Astrocyte (in vitro differentiated cells and primary cell): ENCODE measurements around the gene ANAPC16. TPM values are rescaled to one million over a fixed set of nuclear protein-coding genes. Genes with fewer than 3 reads are reported as not detected.
A peak's percentile ranks its signal among the peaks of the same experiment; 100 is the strongest.

Experiments
- DNase-seq: peaks from one replicate; pipeline ENCODE4 v3.0.0-alpha.2; 2010; ENCODE audit warnings: low read depth
- FAIRE-seq: peaks from 2 replicates; lab custom pipeline; 2011; peaks lifted over from hg19 to GRCh38; lab: Jason Lieb, UNC
- H2AFZ ChIP-seq: 2 replicates; pipeline ENCODE4 v1.6.0; 2012; ENCODE audit warnings: low read depth, low read length, inconsistent platforms
- H3K27ac ChIP-seq: 2 replicates; pipeline ENCODE4 v1.5.1; 2011; ENCODE audit warnings: low read depth, low read length, inconsistent platforms
- H3K27me3 ChIP-seq: 2 replicates; pipeline ENCODE4 v1.6.0; 2011; ENCODE audit warnings: low read length, inconsistent platforms; ENCODE audit not compliant: insufficient read depth
- H3K36me3 ChIP-seq: 2 replicates; pipeline ENCODE4 v1.5.1; 2011; ENCODE audit warnings: low read length, inconsistent platforms; ENCODE audit not compliant: insufficient read depth
- H3K4me1 ChIP-seq: 2 replicates; pipeline ENCODE4 v1.5.1; 2011; ENCODE audit warnings: low read length, inconsistent platforms; ENCODE audit not compliant: insufficient read depth
- H3K4me2 ChIP-seq: 2 replicates; pipeline ENCODE4 v1.6.0; 2012; ENCODE audit warnings: low read length, inconsistent platforms
- H3K4me3 ChIP-seq: 2 replicates; pipeline ENCODE4 v1.5.1; 2011; ENCODE audit warnings: low read depth, mild to moderate bottlenecking, low read length, inconsistent platforms; ENCODE audit not compliant: insufficient read depth
- H3K79me2 ChIP-seq: 2 replicates; pipeline ENCODE4 v1.6.0; 2012; ENCODE audit warnings: mild to moderate bottlenecking, low read length, inconsistent platforms; ENCODE audit not compliant: insufficient read depth
- H3K9ac ChIP-seq: 2 replicates; pipeline ENCODE4 v1.6.0; 2012; ENCODE audit warnings: mild to moderate bottlenecking, low read length, inconsistent platforms
- H3K9me3 ChIP-seq: 2 replicates; pipeline ENCODE4 v1.5.1; 2012; ENCODE audit warnings: low read depth, mild to moderate bottlenecking, low read length, inconsistent platforms; ENCODE audit not compliant: insufficient read depth
- H4K20me1 ChIP-seq: 2 replicates; pipeline ENCODE4 v1.6.0; 2012; ENCODE audit warnings: low read length, inconsistent platforms; ENCODE audit not compliant: insufficient read depth
- H3K27ac Mint-ChIP-seq: one replicate; pipeline ENCODE4 v1.8.0; 2021; ENCODE audit warnings: mild to moderate bottlenecking, mixed read lengths; ENCODE audit not compliant: unreplicated experiment
- H3K27me3 Mint-ChIP-seq: one replicate; pipeline ENCODE4 v1.8.0; 2021; ENCODE audit warnings: low read depth, mixed read lengths; ENCODE audit not compliant: unreplicated experiment
- H3K36me3 Mint-ChIP-seq: one replicate; pipeline ENCODE4 v1.8.0; 2021; ENCODE audit warnings: low read depth, mixed read lengths; ENCODE audit not compliant: unreplicated experiment
- H3K4me1 Mint-ChIP-seq: one replicate; pipeline ENCODE4 v1.8.0; 2021; ENCODE audit warnings: low read depth, mixed read lengths; ENCODE audit not compliant: unreplicated experiment
- H3K4me3 Mint-ChIP-seq: one replicate; pipeline ENCODE4 v1.8.0; 2021; ENCODE audit warnings: mild to moderate bottlenecking, moderate library complexity, mixed read lengths; ENCODE audit not compliant: unreplicated experiment
- H3K9me3 Mint-ChIP-seq: one replicate; pipeline ENCODE4 v1.8.0; 2021; ENCODE audit warnings: mild to moderate bottlenecking, mixed read lengths; ENCODE audit not compliant: unreplicated experiment
- EZH2 ChIP-seq: IDR thresholded peaks from 2 replicates; pipeline ENCODE4 v1.6.1; 2012; ENCODE audit warnings: mild to moderate bottlenecking, low read length, inconsistent platforms; ENCODE audit not compliant: insufficient read depth
- total RNA-seq: library from RNA; stranded (reverse); gene quantifications from 2 replicates; pipeline ENCODE4 v1.2.1, GENCODE V29; 2021
- TF ChIP-seq, protein P1 (sequence below): IDR thresholded peaks from 2 replicates; pipeline ENCODE4 v1.5.1; 2011; ENCODE audit warnings: low read depth, mild to moderate bottlenecking, inconsistent platforms, low read length, moderate library complexity; ENCODE audit not compliant: insufficient read depth

The ANAPC16 gene
- total RNA-seq, 1 donor from 2014 or later = 47.3 TPM

DNA sequence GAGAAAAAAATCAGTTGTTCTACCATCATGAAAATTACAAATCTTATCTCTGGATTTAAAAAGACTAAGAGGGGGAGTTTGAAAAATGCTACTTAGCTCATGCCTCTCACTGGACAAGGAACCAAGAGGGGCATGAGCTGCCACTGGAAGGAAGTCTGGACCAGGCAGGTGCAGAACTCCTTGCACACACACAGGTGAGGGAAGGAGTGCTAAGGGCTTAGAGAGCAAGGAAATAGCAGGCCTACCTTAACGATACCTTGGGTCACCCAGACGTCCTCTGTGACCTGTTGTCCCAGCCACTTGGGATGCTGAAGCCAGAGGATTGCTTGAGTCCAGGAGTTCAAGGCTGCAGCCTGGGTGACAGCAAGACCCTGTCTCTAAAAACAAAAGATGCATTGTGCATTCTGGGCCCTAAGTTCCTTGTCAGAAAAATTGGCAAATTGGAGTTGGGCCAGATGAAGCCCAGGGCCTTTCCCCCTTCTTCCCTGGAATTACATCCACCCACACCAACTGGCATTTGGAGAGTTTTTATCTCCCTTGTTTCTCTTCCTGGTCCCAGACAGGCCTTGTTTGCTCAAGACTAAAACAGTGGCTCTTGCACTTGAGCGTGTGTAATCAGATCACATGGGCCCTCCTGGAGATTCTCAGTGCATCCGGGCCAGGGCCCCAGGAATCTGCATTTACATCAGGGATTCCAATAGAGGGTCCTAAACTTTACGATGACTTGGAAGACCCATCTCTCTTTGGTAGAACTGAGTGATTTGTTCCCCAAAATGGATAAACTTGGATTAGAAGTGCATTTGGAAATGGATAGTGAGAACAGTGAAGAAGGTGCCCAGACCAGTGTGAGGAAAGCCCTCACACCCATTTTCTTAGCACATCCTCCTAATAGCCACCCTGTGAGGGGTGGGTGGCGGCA is 60.9 kb downstream of the ANAPC16 start:
- DNase-seq = no peak
- peaks cover 17% of the 10 kb centered on the region for H3K4me1 Mint-ChIP-seq
- no peak for FAIRE-seq

DNA sequence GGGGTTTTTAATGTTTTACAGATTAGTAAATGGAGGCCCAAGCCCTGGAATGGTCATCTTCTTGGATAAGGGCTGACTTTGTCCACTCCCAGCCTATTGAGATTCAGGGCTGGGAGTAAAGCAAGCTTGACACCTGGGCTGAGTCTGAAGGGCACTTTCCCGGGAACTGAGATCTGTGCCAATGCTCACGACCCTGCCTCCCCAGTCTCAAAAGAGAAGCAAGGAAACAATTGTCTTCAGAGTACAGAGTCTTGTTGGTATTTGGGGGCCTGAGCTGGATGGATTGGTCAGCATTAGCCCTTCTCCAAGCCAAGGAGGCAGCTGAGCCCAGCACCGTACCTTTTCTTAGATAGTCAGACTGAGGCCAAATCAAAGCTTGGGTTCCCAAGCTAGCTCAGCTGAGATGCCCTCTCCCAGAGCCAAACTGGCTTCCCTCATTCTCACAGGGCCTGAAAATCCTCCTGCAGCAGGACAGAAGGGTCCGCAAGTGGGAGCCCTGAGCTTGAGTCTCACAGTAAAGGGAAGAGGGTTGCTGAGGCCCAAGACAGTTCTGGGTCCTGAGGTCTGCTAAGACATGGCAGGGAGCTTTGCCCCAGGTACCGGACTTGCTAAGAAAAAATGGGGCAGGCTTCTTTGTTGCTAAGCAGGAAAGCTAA is 61.7 kb downstream of the ANAPC16 start:
- no peak overlapping the region for H3K9ac ChIP-seq
- Mint-ChIP-seq H3K4me3 (peak overlapping the region; percentile 99), H3K4me1 (peaks cover 11% of the 10 kb centered on the region), H3K36me3 (peaks cover 18% of the 10 kb centered on the region), H3K27me3 (no peaks in the 10 kb centered on the region), H3K27ac (peak overlapping the region; percentile 96), H3K9me3 (no peaks in the 10 kb centered on the region)
- FAIRE-seq = no peak
- H3K9me3 ChIP-seq = no peaks in the 10 kb centered on the region
- no peaks in the 10 kb centered on the region for H3K27me3 ChIP-seq
- no peak overlapping the region for H3K4me2 ChIP-seq
- peaks cover 27% of the 10 kb centered on the region for H4K20me1 ChIP-seq
- H2AFZ ChIP-seq = no peak overlapping the region
- no peaks in the 10 kb centered on the region for H3K36me3 ChIP-seq
- TF ChIP-seq, protein P1, sequence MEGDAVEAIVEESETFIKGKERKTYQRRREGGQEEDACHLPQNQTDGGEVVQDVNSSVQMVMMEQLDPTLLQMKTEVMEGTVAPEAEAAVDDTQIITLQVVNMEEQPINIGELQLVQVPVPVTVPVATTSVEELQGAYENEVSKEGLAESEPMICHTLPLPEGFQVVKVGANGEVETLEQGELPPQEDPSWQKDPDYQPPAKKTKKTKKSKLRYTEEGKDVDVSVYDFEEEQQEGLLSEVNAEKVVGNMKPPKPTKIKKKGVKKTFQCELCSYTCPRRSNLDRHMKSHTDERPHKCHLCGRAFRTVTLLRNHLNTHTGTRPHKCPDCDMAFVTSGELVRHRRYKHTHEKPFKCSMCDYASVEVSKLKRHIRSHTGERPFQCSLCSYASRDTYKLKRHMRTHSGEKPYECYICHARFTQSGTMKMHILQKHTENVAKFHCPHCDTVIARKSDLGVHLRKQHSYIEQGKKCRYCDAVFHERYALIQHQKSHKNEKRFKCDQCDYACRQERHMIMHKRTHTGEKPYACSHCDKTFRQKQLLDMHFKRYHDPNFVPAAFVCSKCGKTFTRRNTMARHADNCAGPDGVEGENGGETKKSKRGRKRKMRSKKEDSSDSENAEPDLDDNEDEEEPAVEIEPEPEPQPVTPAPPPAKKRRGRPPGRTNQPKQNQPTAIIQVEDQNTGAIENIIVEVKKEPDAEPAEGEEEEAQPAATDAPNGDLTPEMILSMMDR = no peak
- TF ChIP-seq EZH2 = no peak
- H3K79me2 ChIP-seq = peaks cover 9% of the 10 kb centered on the region
- H3K4me1 ChIP-seq = peaks cover 23% of the 10 kb centered on the region
- no peak for DNase-seq
- H3K4me3 ChIP-seq = no peak overlapping the region
- H3K27ac ChIP-seq = no peak overlapping the region

More for the DNA sequence above, 60.9 kb downstream of the ANAPC16 start:
- Mint-ChIP-seq H3K27me3 (no peaks in the 10 kb centered on the region), H3K4me3 (peak overlapping the region; percentile 99), H3K9me3 (no peaks in the 10 kb centered on the region), H3K27ac (peak overlapping the region; percentile 96), H3K36me3 (peaks cover 18% of the 10 kb centered on the region)
- Histone ChIP-seq H3K79me2 (peaks cover 9% of the 10 kb centered on the region), H3K9ac (no peak overlapping the region), H3K36me3 (no peaks in the 10 kb centered on the region), H3K9me3 (no peaks in the 10 kb centered on the region), H3K4me2 (peak overlapping the region; percentile 99), H2AFZ (no peak overlapping the region), H3K4me1 (peaks cover 24% of the 10 kb centered on the region), H3K27me3 (no peaks in the 10 kb centered on the region), H3K27ac (no peak overlapping the region), H3K4me3 (no peak overlapping the region), H4K20me1 (peaks cover 27% of the 10 kb centered on the region)
- no peak for TF ChIP-seq EZH2
- TF ChIP-seq, protein P1 = no peak
